GM11168 (cell line): ENCODE results near the gene HOXD11.

Experiments
- in situ Hi-C: fragments of 300-500 bp; cut with MboI; formaldehyde crosslinking; loops from one replicate; pipeline ENCODE4 v1.12.0; 2022; ENCODE audit warnings: low sequenced_read_pairs; ENCODE audit not compliant: unreplicated experiment

The HOXD11 gene

GRCh38 chr2:176080540-176081375 lies 26.3 kb upstream of the HOXD11 start:
- in situ Hi-C loops = no loop called here

GRCh38 chr2:176081376-176081836 lies 25.7 kb upstream of the HOXD11 start:
- in situ Hi-C loops = no loop called here

GRCh38 chr2:176081837-176082524 lies 25.1 kb upstream of the HOXD11 start:
- in situ Hi-C loops = no loop called here

GRCh38 chr2:176082525-176082823 lies 24.6 kb upstream of the HOXD11 start:
- in situ Hi-C loops = no loop called here

- in situ Hi-C loops = no loop called here
Measured at GRCh38 chr2:176082824-176083751, 24.0 kb upstream of the HOXD11 start.

- in situ Hi-C loops = no loop called here
Measured at GRCh38 chr2:176083796-176084261, 23.3 kb upstream of the HOXD11 start, which contains the start of gene EVX2. Gene EVX2 (minus strand): TSS chr2:176083962. CDS start chr2:176083776, 186 bp downstream.

GRCh38 chr2:176084611-176085119 lies 22.4 kb upstream of the HOXD11 start:
- in situ Hi-C loops = no loop called here

GRCh38 chr2:176085120-176085788 lies 21.8 kb upstream of the HOXD11 start:
- in situ Hi-C loops = no loop called here

- in situ Hi-C loops = no loop called here
Measured at GRCh38 chr2:176085861-176086771, 21.0 kb upstream of the HOXD11 start.

- in situ Hi-C loops = no loop called here
Measured at GRCh38 chr2:176087330-176088047, 19.6 kb upstream of the HOXD11 start.

GRCh38 chr2:176088048-176088936 lies 18.8 kb upstream of the HOXD11 start:
- in situ Hi-C loops = no loop called here

- in situ Hi-C loops = no loop called here
Measured at GRCh38 chr2:176088937-176089842, 17.9 kb upstream of the HOXD11 start.

- in situ Hi-C loops = no loop called here
Measured at GRCh38 chr2:176089843-176090395, 17.2 kb upstream of the HOXD11 start.

- in situ Hi-C loops = no loop called here
Measured at GRCh38 chr2:176090862-176091261, 16.2 kb upstream of the HOXD11 start.

- in situ Hi-C loops = no loop called here
Measured at GRCh38 chr2:176091329-176092258, 15.5 kb upstream of the HOXD11 start.
